HCT116 (cell line): ENCODE data around the gene FBXL3. TPM values are rescaled to one million over a fixed set of nuclear protein-coding genes. Genes with fewer than 3 reads are reported as not detected.

Experiments
- ATAC-seq: fragments of 200-7000 bp; cut with Tn5 transposase; 2 replicates; pipeline ENCODE4 v1.9.1; 2020; ENCODE audit warnings: mild to moderate bottlenecking, moderate library complexity
- BruUV-seq: library from RNA; stranded (reverse); fragments of 400-500 nt; replicated peaks from 2 replicates; lab custom pipeline; 2021; lab: Mats Ljungman, UMichigan
- CTCF ChIA-PET: fragments of 300-600 bp; sonication (Branson Sonifier 250); formaldehyde crosslinking; loops from one replicate; lab custom pipeline; 2021; ENCODE audit warnings: antibody characterized with exemption; lab: Charles Lee
- POLR2A ChIA-PET: fragments of 300-600, 350-600 bp; sonication (Branson Sonifier 250); formaldehyde crosslinking; loops from one replicate; lab custom pipeline; 2021; ENCODE audit warnings: antibody characterized with exemption; lab: Charles Lee
- RAD21 ChIA-PET, 2 experiments: fragments of 300-600 bp; sonication (Branson Sonifier 250); formaldehyde crosslinking; loops; one replicate each; lab custom pipeline; 2023; ENCODE audit warnings: low total read pairs in 2 of 2; ENCODE audit not compliant: uncharacterized antibody in 2 of 2, unreplicated experiment in 2 of 2, low non-redundant PET in 1 of 2; lab: Charles Lee
- DNase-seq: peaks from one replicate; pipeline ENCODE4 v3.0.0-alpha.2; 2010; ENCODE audit warnings: low read depth, low spot score
- H2AFZ ChIP-seq: fragments of 200-600 bp; shearing (Covaris generic), sonication (generic); 2 replicates; pipeline ENCODE4 v1.6.1; 2017; ENCODE audit warnings: low read depth, mixed run types, mixed read lengths, antibody characterized with exemption, low read length; ENCODE audit not compliant: poor library complexity, severe bottlenecking
- H3K27ac ChIP-seq: 2 replicates; pipeline ENCODE4 v1.5.1; 2012; ENCODE audit warnings: low read depth, low read length
- H3K27me3 ChIP-seq: fragments of 200-600 bp; sonication (generic); 2 replicates; pipeline ENCODE4 v1.6.1; 2016; ENCODE audit warnings: mixed run types, low read length, mixed read lengths; ENCODE audit not compliant: insufficient read depth
- H3K36me3 ChIP-seq, 2 experiments: fragments of 200-500 bp in 1 of 2; fragments of 200-600 bp in 1 of 2; sonication (Bioruptor generic) in 1 of 2; sonication (generic) in 1 of 2; 2 replicates each; pipeline versions ENCODE4 v1.5.1 to v1.6.1; 2014 to 2016; ENCODE audit warnings: low read length in 2 of 2, inconsistent platforms in 1 of 2, mixed read lengths in 1 of 2, mixed run types in 1 of 2; ENCODE audit not compliant: insufficient read depth in 2 of 2, control insufficient read depth in 1 of 2
- H3K4me1 ChIP-seq, 2 experiments: fragments of 200-600 bp in 1 of 2; sonication (generic) in 1 of 2; 2 replicates each; pipeline versions ENCODE4 v1.5.1 to v1.6.1; 2012 to 2017; ENCODE audit warnings: low read length in 2 of 2, inconsistent platforms in 1 of 2, mild to moderate bottlenecking in 1 of 2, mixed read lengths in 1 of 2, mixed run types in 1 of 2, moderate library complexity in 1 of 2; ENCODE audit not compliant: insufficient read depth in 2 of 2, control insufficient read depth in 1 of 2
- H3K4me2 ChIP-seq: fragments of 200-600 bp; sonication (generic); 2 replicates; pipeline ENCODE4 v1.6.1; 2017; ENCODE audit warnings: mixed run types, low read length, mixed read lengths
- H3K4me3 ChIP-seq, 2 experiments: fragments of 200-600 bp in 1 of 2; sonication (generic) in 1 of 2; replicated peaks in 1 of 2; 2 replicates each; pipeline ENCODE4 v1.5.1; 2011 to 2016; ENCODE audit warnings: low read length in 2 of 2, control low read depth in 1 of 2, low read depth in 1 of 2, mild to moderate bottlenecking in 1 of 2, mixed read lengths in 1 of 2, mixed run types in 1 of 2
- H3K79me2 ChIP-seq: fragments of 200-600 bp; sonication (generic); 2 replicates; pipeline ENCODE4 v1.6.1; 2017; ENCODE audit warnings: mild to moderate bottlenecking, mixed run types, low read length, moderate library complexity, mixed read lengths; ENCODE audit not compliant: insufficient read depth
- H3K9ac ChIP-seq: fragments of 200-600 bp; sonication (generic); 2 replicates; pipeline ENCODE4 v1.6.1; 2016; ENCODE audit warnings: low read length, mixed read lengths
- H3K9me2 ChIP-seq: fragments of 200-600 bp; sonication (generic), shearing (Covaris generic); 2 replicates; pipeline ENCODE4 v1.6.1; 2017; ENCODE audit warnings: mixed run types, mild to moderate bottlenecking, moderate library complexity; ENCODE audit not compliant: insufficient read depth
- H3K9me3 ChIP-seq, 2 experiments: fragments of 200-500 bp in 1 of 2; fragments of 200-600 bp in 1 of 2; sonication (Bioruptor generic) in 1 of 2; sonication (generic) in 1 of 2; 2 replicates each; pipeline ENCODE4 v1.6.1; 2014 to 2017; ENCODE audit warnings: low read length in 2 of 2, mixed read lengths in 2 of 2, inconsistent platforms in 1 of 2, low read depth in 1 of 2, mild to moderate bottlenecking in 1 of 2, mixed run types in 1 of 2, moderate library complexity in 1 of 2; ENCODE audit not compliant: control insufficient read depth in 1 of 2, insufficient read depth in 1 of 2
- H4K20me1 ChIP-seq: fragments of 200-600 bp; sonication (generic), shearing (Covaris generic); 2 replicates; pipeline ENCODE4 v1.6.1; 2017; ENCODE audit warnings: mixed run types, mild to moderate bottlenecking, moderate library complexity; ENCODE audit not compliant: insufficient read depth
- CBX3 ChIP-seq: IDR thresholded peaks from 2 replicates; pipeline ENCODE4 v1.6.1; 2012; ENCODE audit warnings: low read depth
- POLR2A ChIP-seq: IDR thresholded peaks from 2 replicates; pipeline ENCODE4 v1.7.0; 2011; ENCODE audit warnings: borderline replicate concordance; ENCODE audit not compliant: insufficient read depth, insufficient read length; ENCODE audit errors: extremely low read depth
- TCF7L2 ChIP-seq: IDR thresholded peaks from 2 replicates; pipeline ENCODE4 v1.7.0; 2011; ENCODE audit warnings: borderline replicate concordance, inconsistent platforms; ENCODE audit not compliant: insufficient read depth, insufficient read length; ENCODE audit errors: extremely low read depth
- ZBTB33 ChIP-seq: IDR thresholded peaks from 2 replicates; pipeline ENCODE4 v1.6.1; 2011; ENCODE audit warnings: mild to moderate bottlenecking, low read length, moderate library complexity; ENCODE audit not compliant: insufficient replicate concordance; ENCODE audit errors: extremely low read depth
- ZNF274 ChIP-seq: fragments of 200-500 bp; sonication (Bioruptor generic); IDR thresholded peaks from 2 replicates; pipeline ENCODE4 v1.6.1; 2014; ENCODE audit warnings: mild to moderate bottlenecking, low read depth, low read length, inconsistent platforms
- intact Hi-C: fragments of 100-400 bp; cut with micrococcal nuclease; formaldehyde crosslinking; loops from 2 replicates; pipeline ENCODE4 v1.10.0; 2022
- total RNA-seq: library from RNA; stranded (reverse); gene quantifications from one replicate; pipeline ENCODE4 v1.2.1, GENCODE V29; 2021; ENCODE audit not compliant: unreplicated experiment

FBXL3 gene
- total RNA-seq, 1 experiment from 2014 or later, result 24.0 TPM

GRCh38 chr13:77067519-77067918 lies 40.6 kb upstream of the FBXL3 start (continued):
- no peak for TF ChIP-seq TCF7L2
- no peak for TF ChIP-seq CBX3
- TF ChIP-seq ZNF274, result no peak
- TF ChIP-seq POLR2A, result no peak

- no peak overlapping the region for H3K9ac ChIP-seq
- H3K27ac ChIP-seq, result no peak overlapping the region
- H2AFZ ChIP-seq, result no peak overlapping the region
- no peaks in the 10 kb centered on the region for H3K9me2 ChIP-seq
- H3K4me1 ChIP-seq, result no peaks in the 10 kb centered on the region
- RAD21 ChIA-PET, result no interaction called here
- BruUV-seq, result no TSS peak
- H3K4me2 ChIP-seq, result no peak overlapping the region
- H3K79me2 ChIP-seq, result no peaks in the 10 kb centered on the region
- no peak overlapping the region for H3K4me3 ChIP-seq
- CTCF ChIA-PET, result no interaction called here
- POLR2A ChIA-PET, result no interaction called here
- intact Hi-C loops, result no loop called here
- no peaks in the 10 kb centered on the region for H4K20me1 ChIP-seq
- TF ChIP-seq ZBTB33, result no peak
- no peaks in the 10 kb centered on the region for H3K9me3 ChIP-seq
- no peak for DNase-seq
- peaks cover 21 to 31% of the 10 kb centered on the region in 2 experiments; a peak in 3 of 4 replicates for H3K36me3 ChIP-seq
- no peaks in the 10 kb centered on the region for H3K27me3 ChIP-seq
- no peak for ATAC-seq
Observed at GRCh38 chr13:77065461-77066147, 38.6 kb upstream of the FBXL3 start.
